GM23248 (cell line): ENCODE results near the gene YWHAB. TPM values are rescaled to one million over a fixed set of nuclear protein-coding genes. Genes with fewer than 3 reads are reported as not detected.

Source experiments
- DNase-seq: peaks from one replicate; pipeline ENCODE4 v3.0.0-alpha.2; 2015
- H2AFZ ChIP-seq: fragments of 200-600 bp; sonication (generic); 2 replicates; pipeline ENCODE4 v1.6.1; 2016; ENCODE audit warnings: antibody characterized with exemption
- H3F3A ChIP-seq: fragments of 200-600 bp; sonication (generic); 2 replicates; pipeline ENCODE4 v1.6.1; 2016; ENCODE audit warnings: mild to moderate bottlenecking, antibody characterized with exemption, mixed run types; ENCODE audit not compliant: insufficient read depth
- H3K27ac ChIP-seq: fragments of 200-600 bp; sonication (generic); 2 replicates; pipeline ENCODE4 v1.5.1; 2016; ENCODE audit warnings: mild to moderate bottlenecking
- H3K27me3 ChIP-seq: fragments of 200-600 bp; sonication (generic); replicated peaks from 2 replicates; pipeline ENCODE4 v1.6.1; 2016; ENCODE audit warnings: mild to moderate bottlenecking; ENCODE audit not compliant: insufficient read depth
- H3K36me3 ChIP-seq: fragments of 200-600 bp; sonication (generic); 2 replicates; pipeline ENCODE4 v1.6.1; 2016; ENCODE audit warnings: low read depth, mild to moderate bottlenecking
- H3K4me1 ChIP-seq: fragments of 200-600 bp; sonication (generic); 2 replicates; pipeline ENCODE4 v1.6.1; 2016; ENCODE audit warnings: mild to moderate bottlenecking; ENCODE audit not compliant: insufficient read depth
- H3K4me2 ChIP-seq: fragments of 200-600 bp; sonication (generic); one replicate; pipeline ENCODE4 v1.6.1; 2016; ENCODE audit warnings: mild to moderate bottlenecking; ENCODE audit not compliant: unreplicated experiment
- H3K4me3 ChIP-seq: fragments of 200-600 bp; sonication (generic); 2 replicates; pipeline ENCODE4 v1.5.1; 2016; ENCODE audit warnings: mild to moderate bottlenecking
- H3K79me2 ChIP-seq: fragments of 200-600 bp; sonication (generic); 2 replicates; pipeline ENCODE4 v1.6.1; 2016; ENCODE audit warnings: mild to moderate bottlenecking; ENCODE audit not compliant: insufficient read depth
- H3K9ac ChIP-seq: fragments of 200-600 bp; sonication (generic); 2 replicates; pipeline ENCODE4 v1.6.1; 2016; ENCODE audit warnings: mild to moderate bottlenecking
- H3K9me2 ChIP-seq: fragments of 200-600 bp; sonication (generic); 2 replicates; pipeline ENCODE4 v1.6.1; 2016; ENCODE audit warnings: mixed run types, mild to moderate bottlenecking, moderate library complexity; ENCODE audit not compliant: insufficient read depth
- H3K9me3 ChIP-seq: fragments of 200-600 bp; sonication (generic); one replicate; pipeline ENCODE4 v1.6.1; 2017; ENCODE audit warnings: low read depth
- H4K20me1 ChIP-seq: fragments of 200-600 bp; sonication (generic); 2 replicates; pipeline ENCODE4 v1.6.0; 2016; ENCODE audit not compliant: insufficient read depth
- EZH2 ChIP-seq: fragments of 200-600 bp; sonication (generic); IDR thresholded peaks from 2 replicates; pipeline ENCODE4 v1.6.1; 2018; ENCODE audit warnings: antibody characterized with exemption, mild to moderate bottlenecking; ENCODE audit not compliant: insufficient read depth, poor library complexity, severe bottlenecking
- EZH2phosphoT487 ChIP-seq: fragments of 200-600 bp; sonication (generic); IDR thresholded peaks from 2 replicates; pipeline ENCODE4 v1.6.1; 2018; ENCODE audit warnings: antibody characterized with exemption, moderate library complexity, mild to moderate bottlenecking, low read depth; ENCODE audit not compliant: insufficient read depth
- WGBS, 2 experiments: methylation state at CpG; one replicate each; pipeline ENCODE4 v1.1.6; 2015 to 2017; ENCODE audit warnings: low lambda C conversion rate in 2 of 2, low coverage in 1 of 2; ENCODE audit errors: missing lambda C conversion rate in 2 of 2; 5-methylcytosine and 5-hydroxymethylcytosine counted together
- in situ Hi-C: fragments of 300-500 bp; cut with MboI; formaldehyde crosslinking; loops from 2 replicates; pipeline ENCODE4 v1.15.0; 2020
- polyA plus RNA-seq: library from polyadenylated mRNA; unstranded; fragments of >200 nt; fragmentation: Nextera tagmentation; extraction: Ambion mirVana; gene quantifications from 2 replicates; pipeline ENCODE4 v1.2.1, GENCODE V29; 2016
- total RNA-seq: library from RNA; depleted of rRNA; stranded (reverse); fragments of >200 nt; shearing (Covaris generic); gene quantifications from 2 replicates; pipeline ENCODE4 v1.2.3, GENCODE V29; 2014

The YWHAB gene
- total and polyA plus RNA-seq, 2 experiments from 2014 or later = 116 to 425 TPM

DNA sequence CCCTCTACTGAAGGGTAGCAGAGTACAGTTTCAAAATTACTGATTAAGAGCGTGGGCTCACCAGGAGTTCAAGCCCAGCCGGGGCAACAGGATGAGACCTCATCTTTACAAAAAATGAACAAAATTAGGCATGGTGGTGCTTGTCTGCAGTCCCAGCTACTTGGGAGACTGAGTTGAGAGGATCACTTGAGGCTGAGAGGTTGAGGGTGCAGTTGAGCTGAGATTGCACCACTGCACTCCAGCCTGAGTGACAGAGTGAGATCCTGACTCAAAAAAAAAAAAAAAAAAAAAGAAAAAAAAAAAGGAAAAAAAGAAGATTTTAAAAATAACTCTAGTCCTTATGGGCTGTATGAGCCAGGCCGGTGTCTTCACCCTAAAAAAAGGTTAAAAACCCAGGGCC, 43.1 kb downstream of the YWHAB start:
- no peaks in the 10 kb centered on the region; the same call in 1 of the 2 replicates for H3K36me3 ChIP-seq
- no peaks in the 10 kb centered on the region for H3K27me3 ChIP-seq
- TF ChIP-seq EZH2phosphoT487 = no peak
- no peak for TF ChIP-seq EZH2
- no peak overlapping the region for H3K9ac ChIP-seq
- H3F3A ChIP-seq = no peaks in the 10 kb centered on the region
- no peaks in the 10 kb centered on the region for H3K9me3 ChIP-seq
- no peaks in the 10 kb centered on the region for H3K79me2 ChIP-seq
- H3K4me1 ChIP-seq = no peaks in the 10 kb centered on the region
- no peak overlapping the region for H3K4me3 ChIP-seq
- no peak overlapping the region for H2AFZ ChIP-seq
- H4K20me1 ChIP-seq = no peaks in the 10 kb centered on the region
- DNase-seq = no peak
- no peak overlapping the region for H3K4me2 ChIP-seq
- in situ Hi-C loops = no loop called here
- H3K27ac ChIP-seq = no peak overlapping the region
- H3K9me2 ChIP-seq = no peaks in the 10 kb centered on the region
- 89% methylated on average over 3 of the region's 3 CpGs for WGBS, 2 experiments

DNA sequence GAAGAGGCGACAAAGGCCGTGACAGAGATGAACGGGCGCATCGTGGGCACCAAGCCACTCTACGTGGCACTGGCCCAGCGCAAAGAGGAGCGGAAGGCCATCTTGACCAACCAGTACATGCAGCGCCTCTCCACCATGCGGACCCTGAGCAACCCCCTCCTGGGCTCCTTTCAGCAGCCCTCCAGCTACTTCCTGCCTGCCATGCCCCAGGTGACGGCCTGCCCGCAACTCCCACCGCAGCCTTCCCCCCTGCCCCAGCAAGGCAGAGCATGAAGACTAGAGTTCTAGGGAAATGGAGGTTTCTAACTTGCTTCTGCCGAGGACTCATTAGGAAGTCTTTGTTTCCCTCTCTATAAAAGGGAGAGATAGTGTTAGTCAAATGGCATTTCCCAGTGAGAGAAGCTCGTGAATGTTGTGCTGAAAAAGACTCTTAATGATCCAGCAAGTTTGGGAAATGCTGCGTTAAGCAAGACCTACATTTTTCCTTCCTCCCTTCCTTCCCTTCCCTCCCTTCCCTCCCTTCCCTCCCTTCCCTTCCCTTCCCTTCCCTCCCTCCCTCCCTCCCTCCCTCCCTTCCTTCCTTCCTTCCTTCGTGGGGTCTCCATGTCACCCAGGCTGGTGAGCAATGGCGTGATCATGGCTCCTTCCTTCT, 45.1 kb downstream of the YWHAB start:
- Histone ChIP-seq H3K4me2 (no peak overlapping the region), H4K20me1 (no peaks in the 10 kb centered on the region), H3K79me2 (no peaks in the 10 kb centered on the region), H3K9me2 (no peaks in the 10 kb centered on the region), H3F3A (no peaks in the 10 kb centered on the region), H3K27ac (no peak overlapping the region), H3K27me3 (no peaks in the 10 kb centered on the region), H3K9me3 (no peaks in the 10 kb centered on the region), H3K9ac (no peak overlapping the region), H3K4me1 (no peaks in the 10 kb centered on the region), H3K4me3 (no peak overlapping the region), H2AFZ (no peak overlapping the region), H3K36me3 (no peaks in the 10 kb centered on the region; the same call in 1 of the 2 replicates)
- in situ Hi-C loops = no loop called here
- WGBS, 2 experiments = 92 to 96% methylated on average over 17 to 18 of the region's 18 CpGs
- TF ChIP-seq EZH2phosphoT487 (no peak), EZH2 (no peak)
- DNase-seq = no peak

DNA sequence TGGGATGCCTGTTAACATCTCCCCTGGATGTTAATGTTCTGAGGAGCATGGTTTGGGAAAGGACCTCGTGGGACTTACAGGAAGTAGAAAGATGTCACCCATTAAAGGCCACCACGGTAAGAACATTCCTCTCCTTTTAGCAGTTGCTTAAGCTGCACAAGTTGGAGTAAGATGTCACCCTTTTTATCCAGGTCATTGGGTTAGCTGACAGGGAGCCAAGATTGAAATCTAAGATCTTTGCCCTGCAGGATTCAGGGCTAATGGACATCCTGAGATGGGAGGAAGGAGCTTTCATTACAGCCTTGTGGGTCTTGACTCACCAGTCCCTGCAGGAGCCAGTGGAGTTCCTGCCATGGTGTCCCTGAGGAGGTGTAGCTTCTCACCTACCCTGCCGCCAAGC, 46.4 kb downstream of the YWHAB start:
- in situ Hi-C loops = no loop called here
- no peak for TF ChIP-seq EZH2phosphoT487
- TF ChIP-seq EZH2 = no peak
- Histone ChIP-seq H3K27me3 (no peaks in the 10 kb centered on the region), H3K4me2 (no peak overlapping the region), H3K4me3 (no peak overlapping the region), H3K79me2 (no peaks in the 10 kb centered on the region), H4K20me1 (no peaks in the 10 kb centered on the region), H3K9me2 (no peaks in the 10 kb centered on the region), H3K9me3 (no peaks in the 10 kb centered on the region), H3K9ac (no peak overlapping the region), H2AFZ (no peak overlapping the region), H3K36me3 (no peaks in the 10 kb centered on the region; the same call in 1 of the 2 replicates), H3F3A (no peaks in the 10 kb centered on the region), H3K27ac (no peak overlapping the region), H3K4me1 (no peaks in the 10 kb centered on the region)
- WGBS, 2 experiments = 97 to 98% methylated on average over 3 of the region's 3 CpGs
- DNase-seq = no peak

DNA sequence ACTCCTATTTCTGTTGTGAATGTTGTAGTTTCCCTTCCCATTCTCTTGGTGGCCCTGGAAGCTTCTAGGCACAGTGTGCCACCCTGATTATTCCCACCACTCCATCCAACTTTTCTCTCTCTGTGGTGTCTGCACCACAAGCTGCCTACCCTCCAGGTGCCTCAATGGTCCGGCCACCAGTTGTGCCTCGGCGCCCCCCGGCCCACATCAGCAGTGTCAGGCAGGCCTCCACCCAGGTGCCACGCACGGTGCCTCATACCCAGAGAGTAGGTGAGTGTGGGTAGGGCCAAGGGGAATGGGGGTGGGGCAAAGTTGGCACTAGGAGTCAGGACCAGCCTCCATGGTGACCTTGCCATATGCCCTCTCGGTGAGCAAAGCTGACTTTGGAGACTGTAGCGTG, 47.4 kb downstream of the YWHAB start:
- Histone ChIP-seq H3K4me3 (no peak overlapping the region), H3K9me2 (no peaks in the 10 kb centered on the region), H3K4me2 (no peak overlapping the region), H4K20me1 (no peaks in the 10 kb centered on the region), H3K9me3 (no peaks in the 10 kb centered on the region), H2AFZ (no peak overlapping the region), H3K9ac (no peak overlapping the region), H3K4me1 (no peaks in the 10 kb centered on the region), H3K27me3 (no peaks in the 10 kb centered on the region), H3K36me3 (no peaks in the 10 kb centered on the region; the same call in 1 of the 2 replicates), H3F3A (no peaks in the 10 kb centered on the region), H3K79me2 (no peaks in the 10 kb centered on the region), H3K27ac (no peak overlapping the region)
- 96 to 100% methylated on average over 8 of the region's 8 CpGs for WGBS, 2 experiments
- no peak for DNase-seq
- in situ Hi-C loops = no loop called here
- TF ChIP-seq EZH2phosphoT487 (no peak), EZH2 (no peak)
